GM12892 (cell line): ENCODE results near the gene RPS6KA2.

Experiments used
- DNase-seq: peaks from one replicate; pipeline ENCODE4 v3.0.0; 2011; ENCODE audit not compliant: insufficient read length
- FAIRE-seq: peaks from 2 replicates; lab custom pipeline; 2011; peaks lifted over from hg19 to GRCh38; lab: Jason Lieb, UNC
- POLR2A ChIP-seq: IDR thresholded peaks from 2 replicates; pipeline ENCODE4 v1.6.1; 2011; ENCODE audit warnings: low read depth, low read length, control low read depth
- POLR2AphosphoS5 ChIP-seq: IDR thresholded peaks from 2 replicates; pipeline ENCODE4 v1.6.1; 2011; ENCODE audit warnings: low read depth, low read length, control low read depth
- TAF1 ChIP-seq: IDR thresholded peaks from 2 replicates; pipeline ENCODE4 v1.6.1; 2011; ENCODE audit warnings: low read depth, mild to moderate bottlenecking, control low read depth, low read length, borderline replicate concordance

The RPS6KA2 gene

DNA sequence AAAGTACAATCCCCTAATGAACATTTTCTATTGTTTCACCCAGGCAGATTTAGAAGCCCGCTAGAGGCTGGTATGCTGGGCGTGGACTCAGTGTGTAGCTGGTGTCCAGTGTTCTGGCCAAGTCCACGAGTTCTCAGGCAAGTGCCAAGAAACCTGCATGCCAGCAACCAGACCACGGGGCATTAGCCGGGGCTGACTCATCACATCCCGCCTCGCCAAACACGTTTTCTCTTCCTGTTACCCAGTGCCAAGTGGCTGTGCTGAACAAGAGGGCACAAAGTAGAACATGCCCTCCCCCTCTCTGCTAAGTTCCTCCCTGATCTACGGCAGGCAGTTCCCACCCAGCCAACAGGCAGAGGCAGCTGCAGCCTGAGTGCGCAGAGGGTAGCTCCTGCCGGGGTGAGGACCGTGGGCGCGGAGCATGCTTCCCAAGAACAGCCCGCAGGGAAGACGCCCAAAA lies 70.2 kb downstream of the RPS6KA2 start:
- DNase-seq (no peak), FAIRE-seq (no peak)
- no peak for TF ChIP-seq POLR2AphosphoS5

- TF ChIP-seq POLR2AphosphoS5: no peak
- no peak for FAIRE-seq
- DNase-seq: no peak
Observed at GRCh38 chr6:166556336-166556735, 70.7 kb downstream of the RPS6KA2 start.

DNA sequence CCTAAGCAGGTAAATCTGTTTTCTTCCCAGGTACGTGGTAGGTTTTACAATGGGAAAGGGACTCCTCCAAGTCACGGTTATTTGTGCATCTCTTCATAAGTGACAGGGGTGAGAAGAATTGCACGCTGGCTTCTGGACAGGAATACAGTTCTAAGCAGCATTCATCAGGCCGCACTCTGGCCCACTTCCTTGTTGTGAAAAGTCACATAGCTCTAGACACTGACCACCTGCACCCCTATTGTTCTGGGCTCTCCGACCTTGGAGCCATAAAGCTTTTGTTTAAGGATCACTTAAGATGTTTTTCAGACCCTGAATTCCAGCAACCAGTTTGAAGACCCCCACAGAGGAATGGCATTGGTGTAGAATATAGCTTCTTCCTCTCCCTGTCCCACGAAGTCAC lies 72.0 kb downstream of the RPS6KA2 start:
- FAIRE-seq: no peak
- DNase-seq: no peak
- no peak for TF ChIP-seq TAF1
- TF ChIP-seq POLR2A: no peak
- no peak for TF ChIP-seq POLR2AphosphoS5

- no peak for DNase-seq
- no peak for FAIRE-seq
- TF ChIP-seq TAF1 (no peak), POLR2AphosphoS5 (no peak), POLR2A (no peak)
Observed at GRCh38 chr6:166554316-166554715, 72.7 kb downstream of the RPS6KA2 start.

- FAIRE-seq (no peak), DNase-seq (no peak)
- TF ChIP-seq TAF1 (no peak), POLR2A (no peak), POLR2AphosphoS5 (no peak)
Observed at GRCh38 chr6:166553563-166554271, 73.3 kb downstream of the RPS6KA2 start.

DNA sequence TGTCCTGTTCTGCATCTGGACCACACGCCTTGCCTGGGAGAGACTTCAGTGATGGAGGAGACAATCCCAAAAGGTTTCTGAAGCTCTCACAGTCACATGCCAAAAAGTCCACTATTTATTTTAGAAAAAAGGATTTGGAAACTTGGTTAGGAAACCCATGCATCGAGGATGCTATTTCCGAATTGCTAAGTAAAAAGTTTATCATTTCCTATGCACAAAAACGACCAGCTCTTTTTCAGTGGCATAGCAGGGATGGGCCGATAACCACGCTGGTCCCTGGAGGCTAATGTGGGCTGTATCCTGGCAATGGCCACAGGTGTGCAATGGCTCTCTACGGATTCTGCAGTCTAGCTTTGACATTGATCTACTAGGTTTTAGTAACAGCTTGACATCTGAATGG lies 74.5 kb downstream of the RPS6KA2 start:
- FAIRE-seq: no peak
- no peak for TF ChIP-seq POLR2A
- no peak for TF ChIP-seq POLR2AphosphoS5
- TF ChIP-seq TAF1: no peak
- DNase-seq: no peak

DNA sequence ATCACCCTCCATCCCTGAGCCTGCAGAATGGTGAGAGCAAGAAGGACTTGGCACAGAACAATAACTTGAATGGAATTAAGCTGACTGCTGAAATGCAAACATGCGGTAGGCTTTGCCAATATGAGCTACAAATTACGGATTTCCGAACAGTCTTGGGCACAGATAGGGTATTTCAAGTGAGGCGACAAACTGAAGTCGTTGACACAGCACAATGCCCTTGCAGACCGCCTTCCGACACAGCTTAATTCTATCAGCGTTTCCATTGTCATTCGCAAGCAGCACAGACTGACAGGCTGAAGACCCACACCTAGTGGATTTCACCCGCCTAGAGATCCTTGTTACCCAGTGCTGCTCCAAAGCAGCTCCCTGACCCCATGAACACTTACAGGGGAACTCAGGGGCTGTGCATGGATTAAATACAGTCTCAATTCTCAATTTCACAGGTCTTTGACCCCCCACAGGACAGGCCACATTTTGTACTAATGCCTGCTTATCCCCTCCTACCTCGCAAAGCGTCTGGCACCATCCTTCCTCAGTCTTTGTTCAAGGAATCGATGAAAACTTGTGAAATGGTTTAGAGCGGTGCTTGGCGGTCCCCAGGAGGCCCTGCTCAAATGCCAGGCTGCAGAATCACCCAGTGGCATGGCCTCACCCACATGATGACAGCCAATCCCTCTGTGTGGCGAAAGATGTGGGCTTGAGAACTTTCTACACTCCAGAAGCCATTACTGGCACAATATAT lies 75.1 kb downstream of the RPS6KA2 start:
- no peak for DNase-seq
- TF ChIP-seq TAF1: no peak
- no peak for TF ChIP-seq POLR2AphosphoS5
- no peak for TF ChIP-seq POLR2A
- no peak for FAIRE-seq

DNA sequence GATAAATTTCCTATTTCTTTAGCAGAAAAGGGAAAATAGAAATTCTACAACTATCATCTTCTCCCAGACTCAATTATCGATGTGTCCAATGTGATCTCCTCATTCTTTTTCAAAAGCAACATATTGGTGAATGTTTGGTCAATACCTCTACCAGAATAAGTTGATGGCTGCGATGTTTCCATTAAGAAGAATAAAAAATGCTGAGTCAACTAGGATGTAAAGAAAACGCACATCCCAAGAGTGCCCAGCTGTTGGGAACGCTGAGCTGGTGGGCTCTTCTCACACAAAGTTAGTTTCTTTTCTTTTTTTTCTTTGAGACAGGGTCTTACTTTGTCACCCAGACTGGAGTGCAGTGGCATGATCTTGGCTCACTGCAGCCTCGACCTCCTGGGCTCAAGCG lies 80.4 kb downstream of the RPS6KA2 start:
- no peak for TF ChIP-seq POLR2A
- no peak for DNase-seq
- no peak for FAIRE-seq

GRCh38 chr6:166545156-166546034 lies 81.7 kb downstream of the RPS6KA2 start:
- DNase-seq: no peak
- TF ChIP-seq TAF1 (no peak), POLR2AphosphoS5 (no peak), POLR2A (no peak)
- no peak for FAIRE-seq

DNA sequence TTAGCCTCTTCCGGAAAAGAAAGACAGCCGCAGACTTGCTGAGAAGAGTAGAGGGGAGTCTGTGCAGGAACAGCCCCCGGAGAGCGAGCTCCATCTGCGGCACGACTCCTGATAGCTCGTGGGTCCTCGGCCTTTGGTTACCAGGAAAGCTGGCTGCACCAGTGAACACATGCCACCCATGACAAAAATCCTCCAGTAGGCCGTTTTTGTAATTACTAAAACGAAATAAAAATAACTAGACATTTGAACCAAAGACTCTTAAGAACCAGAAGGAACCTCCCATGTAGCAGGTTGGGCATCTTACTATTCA lies 82.8 kb downstream of the RPS6KA2 start:
- TF ChIP-seq POLR2AphosphoS5: no peak
- TF ChIP-seq POLR2A: no peak
- TF ChIP-seq TAF1: no peak

GRCh38 chr6:166543603-166544295 lies 83.3 kb downstream of the RPS6KA2 start:
- no peak for DNase-seq
- FAIRE-seq: no peak
- TF ChIP-seq POLR2AphosphoS5 (no peak), TAF1 (no peak), POLR2A (no peak)

More for the DNA sequence above, 82.8 kb downstream of the RPS6KA2 start:
- no peak for FAIRE-seq
- DNase-seq: no peak

DNA sequence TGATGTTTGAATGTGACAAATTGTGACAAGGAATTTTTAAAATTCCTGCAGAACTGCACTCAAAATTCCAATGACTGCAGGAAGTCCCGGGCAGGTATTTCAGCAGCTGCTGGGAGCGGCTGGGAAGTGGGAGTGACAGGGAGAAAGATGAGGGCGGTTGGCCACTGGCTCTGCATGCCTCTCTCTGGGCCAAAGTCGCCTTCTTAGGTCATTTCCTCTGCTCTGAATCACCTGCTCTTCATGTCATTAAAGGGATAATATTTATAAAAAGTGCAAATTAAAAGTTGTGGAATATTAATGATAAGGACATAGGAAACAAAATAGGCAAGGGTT lies 84.5 kb downstream of the RPS6KA2 start:
- no peak for FAIRE-seq
- TF ChIP-seq POLR2AphosphoS5 (no peak), TAF1 (no peak), POLR2A (no peak)
- no peak for DNase-seq
